ES-I3 (cell line): ENCODE data around the gene ESF1.
"Not testable (repeated sequence)": the region's sequence is repeated elsewhere in the genome, so short reads cannot be mapped to it uniquely, and the experiment has no call there.

Experiments used
- H3K36me3 ChIP-seq: 2 replicates; pipeline ENCODE4 v1.6.1; 2013; ENCODE audit warnings: mild to moderate bottlenecking, low read length, control low read depth, moderate library complexity; ENCODE audit not compliant: insufficient read depth
- H3K4me1 ChIP-seq: 2 replicates; pipeline ENCODE4 v1.6.1; 2013; ENCODE audit warnings: mild to moderate bottlenecking, control low read depth, low read length; ENCODE audit not compliant: insufficient read depth
- H3K9ac ChIP-seq: 2 replicates; pipeline ENCODE4 v1.6.1; 2013; ENCODE audit warnings: low read depth, mild to moderate bottlenecking, low read length, moderate library complexity
- H3K9me3 ChIP-seq: 2 replicates; pipeline ENCODE4 v1.6.1; 2013; ENCODE audit warnings: mild to moderate bottlenecking, low read length, moderate library complexity; ENCODE audit not compliant: control insufficient read depth, insufficient read depth

Gene ESF1

DNA sequence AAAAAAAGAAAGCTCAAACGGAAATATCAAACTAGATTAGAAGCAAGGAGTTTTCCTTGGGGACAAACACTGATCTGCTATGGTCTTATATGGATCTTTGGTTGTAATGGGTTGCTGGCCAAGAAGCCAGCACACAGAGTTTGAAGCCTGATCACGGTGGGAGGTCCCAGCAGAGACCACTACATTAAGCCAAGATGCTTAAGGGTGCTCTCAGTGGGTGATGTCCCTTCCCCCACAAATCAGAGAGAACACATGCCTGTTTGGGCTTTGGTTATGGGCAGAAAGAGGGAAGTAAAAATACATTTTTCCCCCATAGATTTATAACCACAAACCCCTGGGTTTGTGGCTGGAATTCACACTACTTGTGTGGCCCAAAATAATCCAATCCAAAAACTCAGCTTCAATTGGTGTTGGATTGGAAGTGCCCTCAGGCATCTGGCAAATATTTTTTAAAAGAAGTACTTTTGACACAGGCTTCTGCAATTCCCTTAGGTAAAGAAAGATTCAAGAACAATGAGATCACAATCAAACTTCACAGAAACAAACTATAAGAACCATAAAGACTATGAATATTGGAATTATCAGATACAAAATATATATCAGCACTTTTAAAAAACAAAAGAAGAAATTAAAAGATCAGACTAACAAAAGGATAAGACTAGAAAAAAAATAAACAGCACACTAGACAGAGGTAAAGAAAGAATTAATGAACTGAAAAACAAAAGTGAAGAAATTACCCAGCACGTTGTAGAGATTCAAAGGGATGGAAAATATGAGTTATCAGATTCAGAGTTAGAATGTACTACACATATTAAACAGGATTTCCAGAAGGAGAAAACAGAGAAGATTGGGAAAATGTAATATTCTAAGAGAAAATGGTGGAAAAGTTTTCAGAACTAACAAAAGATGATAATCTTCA lies 44.7 kb downstream of the ESF1 start:
- Histone ChIP-seq H3K36me3 (peaks cover 5% of the 10 kb centered on the region), H3K9ac (no peak overlapping the region), H3K4me1 (no peaks in the 10 kb centered on the region), H3K9me3 (peaks cover 3% of the 10 kb centered on the region; the same call in 1 of the 2 replicates)

DNA sequence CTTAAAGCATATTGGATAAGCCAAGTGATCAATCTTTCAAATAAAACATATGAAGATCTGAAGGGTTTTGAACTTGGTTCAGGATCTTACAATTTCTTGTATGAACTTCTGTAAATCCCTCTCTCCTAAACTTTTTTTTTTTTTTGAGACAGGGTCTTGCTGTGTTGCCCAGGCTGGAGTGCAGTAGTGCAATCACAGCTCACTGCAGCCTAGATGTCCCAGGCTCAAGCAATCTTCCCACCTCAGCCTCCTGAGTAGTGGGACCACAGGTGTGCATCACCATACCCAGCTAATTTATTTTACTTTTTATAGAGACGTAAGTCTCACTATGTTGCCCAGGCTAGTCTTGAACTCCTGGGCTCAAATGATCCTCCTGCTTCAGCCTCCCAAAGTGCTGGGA lies 46.5 kb downstream of the ESF1 start:
- H3K4me1 ChIP-seq, H3K36me3 ChIP-seq, H3K9me3 ChIP-seq, H3K9ac ChIP-seq: not testable (repeated sequence)

DNA sequence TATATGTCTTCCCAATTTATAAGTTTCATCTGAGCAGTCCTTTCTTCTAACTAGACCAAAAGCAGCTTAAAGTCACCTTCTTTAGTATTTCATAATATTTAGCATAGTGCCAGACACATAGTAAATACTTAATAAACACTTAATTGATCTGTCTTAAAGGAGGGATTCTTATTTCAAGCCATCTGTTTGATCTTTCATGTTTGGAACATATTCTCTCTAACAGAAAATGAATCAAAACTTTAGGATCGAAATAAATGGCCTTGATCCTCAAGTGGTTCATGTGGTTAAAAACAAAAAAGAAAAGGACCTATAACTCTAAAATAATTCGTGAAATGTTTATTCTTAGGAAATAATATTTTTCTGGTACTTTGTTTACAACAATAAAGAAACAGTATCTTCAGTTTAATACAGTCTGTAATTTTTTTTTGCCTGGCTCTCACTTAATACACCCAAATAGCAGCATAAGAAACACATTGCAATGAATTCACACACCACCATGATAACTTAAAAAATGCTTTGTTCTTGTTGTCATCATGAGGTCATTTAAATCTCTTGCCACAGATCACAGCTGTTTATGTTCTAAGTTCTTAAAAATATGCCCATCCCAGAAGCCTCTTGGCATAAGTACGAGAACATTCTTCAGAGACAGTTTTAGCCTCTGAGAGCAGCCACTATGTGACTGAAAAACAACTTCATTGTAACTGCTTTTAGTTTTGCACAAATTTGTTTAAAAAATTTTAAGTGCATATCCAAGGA lies 48.1 kb downstream of the ESF1 start:
- H3K9me3 ChIP-seq = peaks cover 3% of the 10 kb centered on the region; the same call in 1 of the 2 replicates
- no peaks in the 10 kb centered on the region for H3K4me1 ChIP-seq
- peaks cover 20% of the 10 kb centered on the region for H3K36me3 ChIP-seq
- H3K9ac ChIP-seq = no peak overlapping the region

DNA sequence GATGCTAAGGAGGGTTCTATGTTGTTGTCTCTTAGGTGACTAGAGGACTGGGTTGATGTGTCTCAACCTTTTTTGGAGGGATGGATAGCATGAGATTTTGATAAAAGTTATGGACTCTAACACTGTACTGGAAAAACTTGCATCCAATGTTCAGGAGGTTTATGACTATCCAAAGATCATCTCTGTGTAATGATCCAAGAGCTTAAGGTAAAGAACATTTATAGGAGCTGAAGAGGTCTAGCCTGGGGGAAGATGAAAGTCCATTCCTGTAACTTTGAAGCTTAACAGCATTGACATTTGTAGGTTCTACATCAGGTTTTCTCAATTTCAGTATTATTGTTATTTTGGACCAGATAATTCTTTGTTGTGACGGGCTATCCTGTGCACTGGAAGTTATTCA lies 48.9 kb downstream of the ESF1 start:
- H3K4me1 ChIP-seq = no peaks in the 10 kb centered on the region
- H3K9me3 ChIP-seq = peaks cover 3% of the 10 kb centered on the region; the same call in 1 of the 2 replicates
- H3K36me3 ChIP-seq = peaks cover 22% of the 10 kb centered on the region
- no peak overlapping the region for H3K9ac ChIP-seq

DNA sequence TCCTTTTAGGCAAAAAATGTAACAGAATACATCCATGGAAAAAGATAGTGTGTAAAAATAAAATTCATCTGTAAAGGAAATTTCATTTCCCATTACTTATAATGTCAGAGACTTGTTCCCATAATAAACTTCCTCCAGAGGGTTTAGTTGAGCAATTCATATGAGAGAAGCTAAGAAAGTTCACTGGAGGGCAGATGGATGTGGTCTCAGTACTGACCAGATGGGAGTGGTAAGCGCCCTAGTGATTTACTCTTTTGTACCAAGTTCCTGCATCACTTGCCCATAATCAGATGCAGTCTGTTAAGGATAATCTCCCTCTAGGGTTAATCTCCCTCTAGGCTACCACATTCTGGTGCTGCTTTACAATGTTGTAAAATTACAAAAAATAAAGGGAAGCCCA lies 61.7 kb downstream of the ESF1 start:
- Histone ChIP-seq H3K4me1 (peaks cover 3% of the 10 kb centered on the region; the same call in 1 of the 2 replicates), H3K9ac (no peak overlapping the region), H3K9me3 (no peaks in the 10 kb centered on the region), H3K36me3 (no peaks in the 10 kb centered on the region)

DNA sequence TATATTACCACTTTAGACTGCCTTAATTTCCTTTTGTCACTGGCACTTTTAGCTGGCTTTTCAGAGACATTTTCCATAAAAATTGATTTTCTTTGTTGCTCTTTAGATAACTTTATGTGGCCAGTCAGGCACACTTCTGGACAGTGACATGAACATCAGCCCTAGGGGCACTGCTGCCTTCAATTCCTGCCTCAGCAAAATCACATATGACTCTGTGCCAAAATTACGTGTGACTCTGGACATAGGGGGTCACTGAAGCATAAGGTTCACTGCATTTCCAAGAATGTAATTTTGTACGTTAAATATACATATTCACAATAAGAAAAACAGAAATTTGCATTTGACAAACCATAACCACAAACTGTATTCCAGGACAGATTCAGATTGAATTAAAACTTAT lies 66.5 kb downstream of the ESF1 start:
- H3K9me3 ChIP-seq = no peaks in the 10 kb centered on the region
- H3K4me1 ChIP-seq = peaks cover 4% of the 10 kb centered on the region; the same call in 1 of the 2 replicates
- no peak overlapping the region for H3K9ac ChIP-seq
- H3K36me3 ChIP-seq = peaks cover 13% of the 10 kb centered on the region

DNA sequence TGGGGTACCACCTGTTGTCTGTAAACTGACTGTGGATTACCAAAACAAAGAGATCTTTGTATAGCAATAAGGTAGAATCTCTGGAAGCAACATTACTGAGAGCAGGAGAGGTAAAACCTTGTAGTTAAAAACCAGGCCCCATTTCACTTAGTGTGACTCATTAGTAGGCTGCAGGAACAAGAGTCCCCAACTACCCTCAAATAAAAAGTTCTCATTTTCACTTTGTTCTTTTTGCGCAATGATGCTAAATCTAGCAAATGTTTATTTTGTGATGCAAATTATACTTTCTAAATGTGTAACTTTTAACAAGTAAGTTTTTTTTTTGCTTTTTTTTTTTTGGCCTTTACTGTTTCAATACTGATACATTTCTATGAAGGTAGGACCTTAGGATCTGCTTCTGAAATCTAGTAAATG lies 67.1 kb downstream of the ESF1 start:
- H3K36me3 ChIP-seq = peaks cover 13% of the 10 kb centered on the region

DNA sequence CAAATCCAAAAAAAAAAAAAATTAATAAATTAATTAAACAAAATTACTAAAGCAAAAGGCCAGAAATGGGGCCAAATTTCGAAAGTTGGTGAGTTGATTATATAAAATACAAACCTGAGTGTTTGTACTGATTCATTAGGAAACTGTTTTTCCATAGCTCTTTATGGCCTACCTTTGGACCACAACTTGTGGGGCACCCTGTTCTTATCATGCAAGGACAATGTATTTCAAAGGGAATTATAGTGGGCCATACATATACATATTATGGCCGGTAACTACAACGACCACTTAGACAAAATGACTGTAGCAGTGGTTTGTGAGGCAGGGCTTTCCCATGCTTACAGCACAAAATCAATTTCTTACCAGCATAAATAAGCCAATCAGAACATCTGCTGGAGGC lies 69.5 kb downstream of the ESF1 start:
- Histone ChIP-seq H3K9ac (no peak overlapping the region), H3K36me3 (peaks cover 13% of the 10 kb centered on the region), H3K9me3 (peaks cover 2% of the 10 kb centered on the region; the same call in 1 of the 2 replicates)

More for the DNA sequence above, 67.1 kb downstream of the ESF1 start:
- Histone ChIP-seq H3K4me1 (peaks cover 4% of the 10 kb centered on the region; the same call in 1 of the 2 replicates), H3K9me3 (no peaks in the 10 kb centered on the region), H3K9ac (no peak overlapping the region)

DNA sequence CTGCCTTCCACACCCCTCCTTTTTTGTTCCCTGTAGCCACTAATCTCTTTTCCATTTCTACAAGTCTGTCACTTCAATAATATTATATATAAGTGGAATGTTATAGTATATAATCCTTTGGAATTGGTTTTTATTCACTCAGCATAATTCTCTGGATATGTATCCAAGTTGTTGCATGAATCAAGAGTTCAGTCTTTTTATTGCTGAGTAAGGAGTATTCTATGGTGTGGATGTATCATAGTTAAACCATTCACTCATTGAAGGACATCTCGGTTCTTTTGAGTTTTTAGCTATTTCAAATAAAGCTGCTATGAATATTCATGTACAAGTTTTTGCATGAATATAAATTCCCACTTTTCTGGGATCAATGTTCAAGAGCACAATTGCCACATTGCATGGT lies 76.5 kb downstream of the ESF1 start:
- no peaks in the 10 kb centered on the region; the same call in 1 of the 2 replicates for H3K36me3 ChIP-seq
- no peak overlapping the region for H3K9ac ChIP-seq
- no peaks in the 10 kb centered on the region for H3K4me1 ChIP-seq
- peaks cover 2% of the 10 kb centered on the region; the same call in 1 of the 2 replicates for H3K9me3 ChIP-seq

More for the DNA sequence above, 69.5 kb downstream of the ESF1 start:
- H3K4me1 ChIP-seq = peaks cover 4% of the 10 kb centered on the region; the same call in 1 of the 2 replicates

DNA sequence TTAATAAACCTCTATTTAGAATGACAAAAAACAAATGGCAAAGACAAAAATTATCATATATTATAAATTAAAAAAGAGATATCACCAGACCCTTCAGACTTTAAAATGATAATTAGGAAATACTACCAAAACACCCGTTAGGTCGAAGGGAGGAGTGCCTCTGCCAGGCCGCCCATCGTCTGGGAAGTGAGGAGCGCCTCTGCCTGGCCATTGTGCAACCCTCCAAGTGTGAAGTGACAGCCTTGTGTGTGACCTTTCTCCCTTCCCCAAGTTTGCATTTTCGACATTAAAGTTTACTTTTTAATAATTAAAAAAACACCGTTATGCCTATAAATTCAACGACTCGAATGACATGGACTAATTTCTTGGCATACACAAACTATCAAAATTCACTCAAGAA lies 81.5 kb downstream of the ESF1 start:
- no peaks in the 10 kb centered on the region for H3K4me1 ChIP-seq
- H3K9me3 ChIP-seq = no peaks in the 10 kb centered on the region
- no peaks in the 10 kb centered on the region for H3K36me3 ChIP-seq
- H3K9ac ChIP-seq = no peak overlapping the region

DNA sequence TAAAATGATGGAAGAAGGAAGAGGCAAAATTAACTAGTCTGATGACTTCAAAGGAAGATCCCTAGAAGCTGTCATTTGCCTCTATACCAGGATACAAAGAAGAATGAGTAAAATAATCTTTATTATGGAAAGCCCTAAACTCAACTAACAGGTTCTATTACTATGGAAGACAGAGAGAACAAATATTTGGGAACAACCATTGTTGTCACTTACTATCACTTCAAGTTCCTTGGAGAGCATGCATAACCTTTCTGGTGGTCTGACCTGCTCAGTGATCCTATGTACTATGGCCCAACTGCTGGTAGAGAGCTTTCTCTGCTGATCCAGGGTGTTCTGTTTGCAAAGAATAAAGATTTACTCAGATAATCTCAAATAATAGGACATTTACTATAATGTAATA lies 83.2 kb downstream of the ESF1 start:
- no peaks in the 10 kb centered on the region for H3K36me3 ChIP-seq
- no peaks in the 10 kb centered on the region for H3K9me3 ChIP-seq
- H3K4me1 ChIP-seq = no peaks in the 10 kb centered on the region
- H3K9ac ChIP-seq = no peak overlapping the region

DNA sequence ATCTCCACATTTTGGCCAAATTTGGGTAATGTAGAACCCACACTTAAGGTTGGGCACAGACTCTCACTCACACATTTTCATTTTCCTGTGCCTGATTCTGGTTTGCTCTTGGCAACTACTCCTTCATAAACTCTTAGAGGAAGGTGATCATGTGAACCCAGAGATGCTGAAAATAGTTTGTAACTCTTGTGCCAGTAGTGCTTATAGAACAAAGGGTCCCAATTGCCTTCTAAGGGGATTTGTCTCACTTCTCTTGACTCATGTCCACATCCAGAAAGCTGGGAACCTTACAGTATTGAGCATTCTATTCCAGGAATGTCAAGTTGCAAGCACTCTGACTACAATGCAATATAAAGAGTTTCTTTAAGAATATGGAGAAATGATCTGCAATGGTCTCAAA lies 84.0 kb downstream of the ESF1 start:
- no peaks in the 10 kb centered on the region for H3K4me1 ChIP-seq
- no peaks in the 10 kb centered on the region for H3K36me3 ChIP-seq
- H3K9ac ChIP-seq = no peak overlapping the region
- H3K9me3 ChIP-seq = no peaks in the 10 kb centered on the region

DNA sequence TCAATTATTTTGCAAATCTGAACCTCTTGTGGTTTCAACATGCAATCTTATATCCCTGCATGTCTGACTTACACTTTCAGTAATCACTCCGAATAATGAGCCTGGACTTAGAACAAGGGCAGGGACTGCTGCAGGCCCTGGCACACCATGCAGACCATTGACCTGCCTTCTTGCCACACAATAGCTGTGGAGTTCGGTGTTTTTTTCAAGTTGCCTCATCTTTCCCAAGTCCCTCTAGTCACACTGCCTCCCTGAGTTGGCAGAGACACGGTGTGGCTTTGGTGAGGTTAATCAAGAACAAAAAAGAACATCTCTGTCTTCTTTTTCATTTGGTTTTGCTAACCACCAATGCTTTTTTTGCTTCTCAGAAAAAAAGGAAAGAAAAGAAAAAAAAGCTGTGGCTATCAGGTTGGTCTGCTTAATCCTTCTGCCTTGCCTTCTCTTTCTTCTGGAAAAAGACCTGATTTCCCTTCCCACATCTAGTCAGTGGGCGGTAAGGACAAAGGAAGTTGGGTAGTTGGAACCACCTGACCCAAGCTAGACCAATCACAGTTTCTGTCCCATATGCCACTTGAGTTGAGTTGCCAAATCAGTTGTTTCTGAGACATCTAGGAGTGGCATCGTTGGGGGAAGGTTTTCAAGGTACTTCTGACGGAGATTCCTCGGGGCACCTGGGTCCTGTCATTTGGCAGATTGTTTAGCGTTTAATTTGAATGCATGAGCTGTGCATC lies 90.1 kb downstream of the ESF1 start:
- Histone ChIP-seq H3K9ac (no peak overlapping the region), H3K4me1 (no peaks in the 10 kb centered on the region), H3K36me3 (no peaks in the 10 kb centered on the region), H3K9me3 (no peaks in the 10 kb centered on the region)
